HEK293 (cell line): Measurements from ENCODE around the gene ACRBP.

Experiments
- CTCF ChIA-PET: fragments of 350-600 bp; formaldehyde crosslinking; extraction: SDS; loops from one replicate; lab custom pipeline; 2021; ENCODE audit warnings: antibody characterized with exemption; lab: Yijun Ruan, JAX
- POLR2A ChIA-PET: fragments of 300-600 bp; formaldehyde crosslinking; extraction: SDS; loops from one replicate; lab custom pipeline; 2020; ENCODE audit warnings: antibody characterized with exemption, inconsistent platforms; lab: Yijun Ruan, JAX
- H3K27ac ChIP-seq: fragments of 200-500 bp; sonication (Bioruptor generic); 2 replicates; pipeline ENCODE4 v1.5.1; 2014; ENCODE audit warnings: low read depth, low read length, control low read depth, inconsistent platforms; ENCODE audit errors: extremely low read depth
- H3K36me3 ChIP-seq, 2 experiments: fragments of 200-500 bp in 1 of 2; sonication (Bioruptor generic) in 1 of 2; 1 replicate in 1 of 2; 2 replicates in 1 of 2; pipeline ENCODE4 v1.5.1; 2014 to 2017; ENCODE audit warnings: inconsistent platforms in 2 of 2, low read length in 2 of 2; ENCODE audit not compliant: control insufficient read depth in 2 of 2, insufficient read depth in 1 of 2
- H3K4me1 ChIP-seq: fragments of 200-500 bp; sonication (Bioruptor generic); 2 replicates; pipeline ENCODE4 v1.5.1; 2014; ENCODE audit warnings: mild to moderate bottlenecking, low read length, inconsistent platforms; ENCODE audit not compliant: control insufficient read depth, insufficient read depth
- H3K4me3 ChIP-seq: 2 replicates; pipeline ENCODE4 v1.5.1; 2011; ENCODE audit warnings: low read depth, mild to moderate bottlenecking, control low read depth, low read length, moderate library complexity
- H3K9me3 ChIP-seq: fragments of 200-500 bp; sonication (Bioruptor generic); 2 replicates; pipeline ENCODE4 v1.5.1; 2014; ENCODE audit warnings: low read depth, low read length, inconsistent platforms; ENCODE audit not compliant: control insufficient read depth, insufficient read depth
- HOXA7 ChIP-seq: sonication (generic); formaldehyde crosslinking; IDR thresholded peaks from 2 replicates; pipeline ENCODE4 v1.8.1; 2022; ENCODE audit warnings: missing genetic modification reagents, borderline replicate concordance
- KLF1 ChIP-seq: fragments of 450-650 bp; formaldehyde crosslinking; IDR thresholded peaks from 2 replicates; pipeline ENCODE4 v1.5.1; 2016; ENCODE audit warnings: missing biosample characterization, missing genetic modification characterization
- KLF9 ChIP-seq: fragments of 450-650 bp; formaldehyde crosslinking; IDR thresholded peaks from 2 replicates; pipeline ENCODE4 v1.5.1; 2016; ENCODE audit warnings: missing biosample characterization, missing genetic modification characterization, low read depth
- TRIM28 ChIP-seq: IDR thresholded peaks from 2 replicates; pipeline ENCODE4 v1.6.1; 2011; ENCODE audit warnings: low read length, control low read depth, borderline replicate concordance
- YY2 ChIP-seq: fragments of 450-650 bp; formaldehyde crosslinking; IDR thresholded peaks from 2 replicates; pipeline ENCODE4 v1.5.1; 2016; ENCODE audit warnings: missing biosample characterization, missing genetic modification characterization
- ZBTB11 ChIP-seq: fragments of 450-650 bp; formaldehyde crosslinking; conservative IDR thresholded peaks from 2 replicates; pipeline ENCODE4 v1.5.1; 2016; ENCODE audit warnings: low read depth, missing biosample characterization, missing genetic modification characterization
- ZBTB20 ChIP-seq: fragments of 450-650 bp; formaldehyde crosslinking; IDR thresholded peaks from 2 replicates; pipeline ENCODE4 v1.5.1; 2016; ENCODE audit warnings: missing biosample characterization, missing genetic modification characterization
- ZNF114 ChIP-seq: fragments of 450-650 bp; formaldehyde crosslinking; IDR thresholded peaks from 2 replicates; pipeline ENCODE4 v1.5.0; 2017; ENCODE audit warnings: missing biosample characterization, missing genetic modification characterization
- ZNF133 ChIP-seq: fragments of 450-650 bp; formaldehyde crosslinking; IDR thresholded peaks from 2 replicates; pipeline ENCODE4 v1.5.1; 2016; ENCODE audit warnings: missing biosample characterization, missing genetic modification characterization
- ZNF157 ChIP-seq: fragments of 450-650 bp; formaldehyde crosslinking; IDR thresholded peaks from 2 replicates; pipeline ENCODE4 v1.5.1; 2016; ENCODE audit warnings: missing biosample characterization, missing genetic modification characterization
- ZNF221 ChIP-seq: fragments of 450-650 bp; formaldehyde crosslinking; IDR thresholded peaks from 2 replicates; pipeline ENCODE4 v1.5.1; 2017; ENCODE audit warnings: missing biosample characterization, missing genetic modification characterization, borderline replicate concordance
- ZNF23 ChIP-seq: fragments of 450-650 bp; formaldehyde crosslinking; IDR thresholded peaks from 2 replicates; pipeline ENCODE4 v1.5.1; 2016; ENCODE audit warnings: missing biosample characterization, missing genetic modification characterization, borderline replicate concordance
- ZNF362 ChIP-seq: fragments of 450-650 bp; formaldehyde crosslinking; IDR thresholded peaks from 2 replicates; pipeline ENCODE4 v1.5.1; 2016; ENCODE audit warnings: missing biosample characterization, missing genetic modification characterization
- ZNF426 ChIP-seq: fragments of 450-650 bp; formaldehyde crosslinking; IDR thresholded peaks from 2 replicates; pipeline ENCODE4 v1.5.1; 2017; ENCODE audit warnings: missing biosample characterization, missing genetic modification characterization, mild to moderate bottlenecking, inconsistent platforms, moderate library complexity
- ZNF510 ChIP-seq: fragments of 450-650 bp; formaldehyde crosslinking; IDR thresholded peaks from 2 replicates; pipeline ENCODE4 v1.5.1; 2018; ENCODE audit warnings: mild to moderate bottlenecking, missing genetic modification characterization, missing biosample characterization; ENCODE audit not compliant: insufficient replicate concordance
- ZNF513 ChIP-seq: fragments of 450-650 bp; IDR thresholded peaks from 2 replicates; pipeline ENCODE4 v1.5.1; 2018; ENCODE audit warnings: missing biosample characterization, missing genetic modification characterization
- ZNF548 ChIP-seq: fragments of 450-650 bp; formaldehyde crosslinking; IDR thresholded peaks from 2 replicates; pipeline ENCODE4 v1.5.1; 2016; ENCODE audit warnings: missing biosample characterization, missing genetic modification characterization
- ZNF558 ChIP-seq: fragments of 450-650 bp; formaldehyde crosslinking; IDR thresholded peaks from 2 replicates; pipeline ENCODE4 v1.5.1; 2016; ENCODE audit warnings: missing biosample characterization, missing genetic modification characterization
- ZNF624 ChIP-seq: fragments of 450-650 bp; formaldehyde crosslinking; IDR thresholded peaks from 2 replicates; pipeline ENCODE4 v1.5.1; 2017; ENCODE audit warnings: missing biosample characterization, missing genetic modification characterization
- ZNF670 ChIP-seq: fragments of 450-650 bp; formaldehyde crosslinking; IDR thresholded peaks from 2 replicates; pipeline ENCODE4 v1.5.1; 2016; ENCODE audit warnings: missing biosample characterization, missing genetic modification characterization, low read depth
- ZNF768 ChIP-seq: fragments of 450-650 bp; formaldehyde crosslinking; IDR thresholded peaks from 2 replicates; pipeline ENCODE4 v1.5.1; 2018; ENCODE audit warnings: missing biosample characterization, mild to moderate bottlenecking, missing genetic modification characterization
- TF ChIP-seq, protein P1 (sequence below): fragments of 450-650 bp; IDR thresholded peaks from 2 replicates; pipeline ENCODE4 v1.5.1; 2018; ENCODE audit warnings: missing biosample characterization, mild to moderate bottlenecking, missing genetic modification characterization
- TF ChIP-seq, protein P2 (sequence below): fragments of 450-650 bp; formaldehyde crosslinking; IDR thresholded peaks from 2 replicates; pipeline ENCODE4 v1.5.1; 2016; ENCODE audit warnings: missing biosample characterization, missing genetic modification characterization, borderline replicate concordance
- TF ChIP-seq, protein P3 (sequence below): fragments of 450-650 bp; formaldehyde crosslinking; IDR thresholded peaks from 2 replicates; pipeline ENCODE4 v1.5.1; 2016; ENCODE audit warnings: missing biosample characterization, missing genetic modification characterization

The ACRBP gene

DNA sequence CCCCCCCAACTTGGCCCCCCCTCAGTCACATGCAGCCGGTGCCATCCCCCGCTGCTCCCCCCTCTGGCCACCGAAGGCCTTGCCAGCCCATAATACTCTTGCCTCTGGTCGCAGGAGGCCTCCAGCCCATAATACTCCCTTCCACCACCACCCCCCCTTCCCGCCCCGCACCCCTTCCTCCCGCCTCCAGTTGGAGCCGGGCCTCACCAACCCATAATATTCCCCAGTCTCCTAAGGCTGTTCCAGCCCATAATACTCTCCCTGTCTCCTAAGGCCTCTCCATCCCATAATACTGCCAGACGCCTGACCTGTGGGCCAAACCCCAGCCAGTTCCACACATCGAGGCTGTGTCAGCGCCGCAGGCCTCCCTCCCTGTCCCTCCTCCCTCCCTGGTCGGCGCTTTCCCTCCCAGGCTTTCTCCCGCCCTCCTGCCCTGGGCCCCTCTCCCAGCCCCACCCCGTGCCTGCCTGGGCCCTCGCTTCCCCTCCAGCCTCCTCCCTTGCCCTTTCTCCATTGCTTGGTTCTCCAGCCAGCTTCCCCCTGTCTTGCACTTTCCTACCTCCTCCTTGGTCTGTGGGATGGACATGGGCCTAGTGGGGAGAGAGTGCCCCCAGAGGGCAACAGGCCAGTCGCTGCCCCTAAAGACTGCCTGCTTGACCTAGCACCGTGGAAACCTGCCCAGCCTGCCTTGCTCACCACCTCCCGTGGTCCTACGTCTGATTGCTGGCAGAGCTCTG, 33.3 kb downstream of the ACRBP start (continued):
- no peak for TF ChIP-seq ZNF670 (tag by site-specific recombination)

GRCh38 chr12:6613015-6613775, 34.0 kb downstream of the ACRBP start:
- POLR2A ChIA-PET: interaction anchor here (0.6 to 2.6 kb wide), 16 partner anchors 9 to 696 kb away, joined by 3 to 30 read pairs (median 5); partner anchors contain the start of genes CDCA3, COPS7A, GAPDH and MLF2
- Histone ChIP-seq H3K36me3 (no peaks in the 10 kb centered on the region), H3K4me1 (peaks cover 15% of the 10 kb centered on the region), H3K9me3 (no peaks in the 10 kb centered on the region), H3K4me3 (no peak overlapping the region), H3K27ac (peak overlapping the region; percentile 96)
- CTCF ChIA-PET: interaction anchor here (0.6 to 1.6 kb wide), 6 partner anchors 18 to 69 kb away, joined by 3 to 5 read pairs (median 4); no protein-coding TSS in a partner anchor
- TF ChIP-seq YY2 (peak; percentile 42; the same call in 1 of the 2 replicates), KLF9 (tag by site-specific recombination) (peak; percentile 61), ZBTB20 (tag by site-specific recombination) (peak; percentile 84), ZNF513 (tag by site-specific recombination) (no peak), ZBTB11 (no peak), ZNF221 (tag by site-specific recombination) (no peak), HOXA7 (CRISPR knock-in tag) (no peak), ZNF23 (tag by site-specific recombination) (no peak), ZNF548 (tag by site-specific recombination) (no peak), ZNF624 (tag by site-specific recombination) (0 out of 2 replicates have a peak, but pooled peaks have one; percentile 67), ZNF510 (tag by site-specific recombination) (no peak), ZNF157 (tag by site-specific recombination) (no peak), TRIM28 (no peak), ZNF362 (tag by site-specific recombination) (peak; percentile 60; the same call in 1 of the 2 replicates), ZNF114 (no peak), ZNF558 (tag by site-specific recombination) (no peak; the same call in 1 of the 2 replicates), KLF1 (tag by site-specific recombination) (peak; percentile 65; the same call in 1 of the 2 replicates), ZNF768 (tag by site-specific recombination) (no peak), ZNF426 (tag by site-specific recombination) (no peak), ZNF133 (peak; percentile 58)
- TF ChIP-seq, protein P1, sequence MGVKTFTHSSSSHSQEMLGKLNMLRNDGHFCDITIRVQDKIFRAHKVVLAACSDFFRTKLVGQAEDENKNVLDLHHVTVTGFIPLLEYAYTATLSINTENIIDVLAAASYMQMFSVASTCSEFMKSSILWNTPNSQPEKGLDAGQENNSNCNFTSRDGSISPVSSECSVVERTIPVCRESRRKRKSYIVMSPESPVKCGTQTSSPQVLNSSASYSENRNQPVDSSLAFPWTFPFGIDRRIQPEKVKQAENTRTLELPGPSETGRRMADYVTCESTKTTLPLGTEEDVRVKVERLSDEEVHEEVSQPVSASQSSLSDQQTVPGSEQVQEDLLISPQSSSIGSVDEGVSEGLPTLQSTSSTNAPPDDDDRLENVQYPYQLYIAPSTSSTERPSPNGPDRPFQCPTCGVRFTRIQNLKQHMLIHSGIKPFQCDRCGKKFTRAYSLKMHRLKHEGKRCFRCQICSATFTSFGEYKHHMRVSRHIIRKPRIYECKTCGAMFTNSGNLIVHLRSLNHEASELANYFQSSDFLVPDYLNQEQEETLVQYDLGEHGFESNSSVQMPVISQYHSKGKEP (tag by site-specific recombination): no peak
- TF ChIP-seq, protein P2, sequence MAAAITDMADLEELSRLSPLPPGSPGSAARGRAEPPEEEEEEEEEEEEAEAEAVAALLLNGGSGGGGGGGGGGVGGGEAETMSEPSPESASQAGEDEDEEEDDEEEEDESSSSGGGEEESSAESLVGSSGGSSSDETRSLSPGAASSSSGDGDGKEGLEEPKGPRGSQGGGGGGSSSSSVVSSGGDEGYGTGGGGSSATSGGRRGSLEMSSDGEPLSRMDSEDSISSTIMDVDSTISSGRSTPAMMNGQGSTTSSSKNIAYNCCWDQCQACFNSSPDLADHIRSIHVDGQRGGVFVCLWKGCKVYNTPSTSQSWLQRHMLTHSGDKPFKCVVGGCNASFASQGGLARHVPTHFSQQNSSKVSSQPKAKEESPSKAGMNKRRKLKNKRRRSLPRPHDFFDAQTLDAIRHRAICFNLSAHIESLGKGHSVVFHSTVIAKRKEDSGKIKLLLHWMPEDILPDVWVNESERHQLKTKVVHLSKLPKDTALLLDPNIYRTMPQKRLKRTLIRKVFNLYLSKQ (tag by site-specific recombination): no peak
- TF ChIP-seq, protein P3, sequence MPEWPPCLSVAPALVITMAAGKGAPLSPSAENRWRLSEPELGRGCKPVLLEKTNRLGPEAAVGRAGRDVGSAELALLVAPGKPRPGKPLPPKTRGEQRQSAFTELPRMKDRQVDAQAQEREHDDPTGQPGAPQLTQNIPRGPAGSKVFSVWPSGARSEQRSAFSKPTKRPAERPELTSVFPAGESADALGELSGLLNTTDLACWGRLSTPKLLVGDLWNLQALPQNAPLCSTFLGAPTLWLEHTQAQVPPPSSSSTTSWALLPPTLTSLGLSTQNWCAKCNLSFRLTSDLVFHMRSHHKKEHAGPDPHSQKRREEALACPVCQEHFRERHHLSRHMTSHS (tag by site-specific recombination): no peak
